Germinal center (tissue), 1 donor: ENCODE data around the gene SBF1.
"Not testable (repeated sequence)": the region's sequence is repeated elsewhere in the genome, so short reads cannot be mapped to it uniquely, and the experiment has no call there.

Source experiments
- DNase-seq: peaks from one replicate; pipeline ENCODE4 v3.0.0; 2012; ENCODE audit warnings: mixed read lengths, low spot score

SBF1 gene

GRCh38 chr22:50445071-50445879 is 29.6 kb downstream of the SBF1 start:
- no peak for DNase-seq

GRCh38 chr22:50444663-50445062 is 30.2 kb downstream of the SBF1 start:
- DNase-seq = no peak

- no peak for DNase-seq
Observed at GRCh38 chr22:50443801-50444625, 30.8 kb downstream of the SBF1 start.

- DNase-seq = no peak
Observed at GRCh38 chr22:50443197-50443596, 31.6 kb downstream of the SBF1 start.

GRCh38 chr22:50441428-50441993 is 33.3 kb downstream of the SBF1 start:
- no peak for DNase-seq

GRCh38 chr22:50440544-50441249 is 34.1 kb downstream of the SBF1 start:
- no peak for DNase-seq

- DNase-seq = no peak
Observed at GRCh38 chr22:50439871-50440331, 34.9 kb downstream of the SBF1 start.

GRCh38 chr22:50439314-50439870 is 35.4 kb downstream of the SBF1 start:
- DNase-seq = no peak

GRCh38 chr22:50438305-50439275 is 36.2 kb downstream of the SBF1 start:
- DNase-seq = no peak

- no peak for DNase-seq
Observed at GRCh38 chr22:50437511-50438304, 37.1 kb downstream of the SBF1 start.

GRCh38 chr22:50436841-50437341 is 37.9 kb downstream of the SBF1 start:
- no peak for DNase-seq

GRCh38 chr22:50436015-50436830 is 38.6 kb downstream of the SBF1 start:
- no peak for DNase-seq

- no peak for DNase-seq
Observed at GRCh38 chr22:50435291-50436014, 39.4 kb downstream of the SBF1 start.

- no peak for DNase-seq
Observed at GRCh38 chr22:50434849-50435248, 40.0 kb downstream of the SBF1 start.

GRCh38 chr22:50432877-50433510 is 41.8 kb downstream of the SBF1 start:
- DNase-seq = not testable (repeated sequence)

- no peak for DNase-seq
Observed at GRCh38 chr22:50432131-50432876, 42.5 kb downstream of the SBF1 start.
